GM19239 (cell line): ENCODE measurements around the gene CST8.
"Not testable (repeated sequence)": the region's sequence is repeated elsewhere in the genome, so short reads cannot be mapped to it uniquely, and the experiment has no call there.

Experiments used
- DNase-seq: peaks from one replicate; pipeline ENCODE4 v3.0.0; 2011; ENCODE audit warnings: low spot score; ENCODE audit not compliant: insufficient read length
- FAIRE-seq: peaks from 2 replicates; lab custom pipeline; 2011; peaks lifted over from hg19 to GRCh38; lab: Jason Lieb, UNC

Gene CST8

DNA sequence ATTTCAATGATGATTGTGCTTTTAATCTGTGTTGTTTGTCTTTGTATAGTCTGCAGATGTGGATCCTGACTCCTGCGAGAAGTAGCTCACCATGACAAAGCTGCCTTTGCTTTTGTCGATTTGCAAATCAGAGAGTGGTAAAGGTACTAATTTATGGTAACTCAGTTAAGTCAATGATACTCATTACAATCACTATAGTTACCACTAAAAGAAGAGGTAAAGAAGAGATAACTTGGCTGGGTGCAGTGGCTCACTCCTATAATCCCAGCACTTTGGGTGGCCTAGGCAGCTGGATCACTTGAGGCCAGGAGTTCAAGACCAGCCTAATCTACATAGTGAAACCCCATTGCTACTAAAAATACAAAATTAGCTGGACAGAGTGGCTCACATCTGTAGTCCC is 17.6 kb upstream of the CST8 start:
- DNase-seq: not testable (repeated sequence)

DNA sequence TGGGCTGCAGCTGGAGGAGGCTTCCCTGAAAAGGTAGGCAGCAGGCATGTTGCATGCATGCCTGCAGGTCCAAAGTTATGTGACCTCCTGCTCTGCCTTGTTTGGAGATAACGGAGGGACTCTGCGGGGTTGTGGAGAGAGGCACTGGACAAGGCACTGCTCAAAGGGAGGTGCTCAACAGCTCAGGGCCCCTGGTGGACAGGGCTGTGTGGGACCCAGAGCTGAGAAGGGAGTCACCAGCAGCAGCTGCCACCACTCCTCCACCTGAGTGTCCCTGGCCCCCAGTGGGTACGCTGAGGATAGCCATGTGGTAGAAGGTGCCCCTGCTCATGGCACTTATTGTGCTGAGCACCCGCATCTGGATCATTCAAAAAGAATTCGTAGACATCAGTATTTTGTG is 15.5 kb upstream of the CST8 start:
- DNase-seq (no peak), FAIRE-seq (no peak)

More for the DNA sequence above, 17.6 kb upstream of the CST8 start:
- FAIRE-seq: not testable (repeated sequence)

DNA sequence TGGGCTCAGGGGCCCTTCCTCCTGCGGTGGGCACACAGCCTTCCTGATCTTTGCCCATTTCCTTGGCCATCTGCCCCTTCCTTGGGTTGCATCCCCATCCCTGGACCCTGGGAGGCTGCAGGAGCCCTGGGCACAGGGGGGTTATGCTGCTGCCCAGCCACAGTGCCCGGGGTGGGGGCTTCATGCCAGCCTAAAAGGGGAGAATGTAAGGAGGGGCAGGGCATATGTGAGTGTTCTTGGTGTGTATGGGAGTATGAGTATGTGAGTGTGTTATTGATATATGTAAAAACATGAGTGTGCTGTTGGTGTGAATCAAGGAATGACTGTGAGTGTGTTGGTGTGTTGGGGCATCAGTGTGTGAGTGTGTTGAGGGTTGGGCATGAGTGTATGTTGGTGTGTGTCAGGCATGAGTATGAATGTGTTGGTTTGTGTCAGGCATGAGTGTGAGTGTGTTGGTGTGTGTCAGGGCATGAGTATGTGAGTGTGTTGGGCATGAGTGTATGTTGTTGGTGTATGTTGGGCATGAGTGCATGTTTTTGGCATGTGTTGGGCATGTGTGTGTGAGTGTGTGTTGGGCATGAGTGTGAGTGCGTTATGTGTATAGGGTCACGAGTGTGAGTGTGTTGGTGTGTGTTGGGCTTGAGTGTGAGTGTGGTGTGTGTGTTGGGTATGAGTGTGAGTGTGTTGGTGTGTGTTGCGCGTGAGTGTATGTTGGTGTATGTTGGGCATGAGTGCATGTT is 14.7 kb upstream of the CST8 start:
- DNase-seq: no peak
- FAIRE-seq: no peak

DNA sequence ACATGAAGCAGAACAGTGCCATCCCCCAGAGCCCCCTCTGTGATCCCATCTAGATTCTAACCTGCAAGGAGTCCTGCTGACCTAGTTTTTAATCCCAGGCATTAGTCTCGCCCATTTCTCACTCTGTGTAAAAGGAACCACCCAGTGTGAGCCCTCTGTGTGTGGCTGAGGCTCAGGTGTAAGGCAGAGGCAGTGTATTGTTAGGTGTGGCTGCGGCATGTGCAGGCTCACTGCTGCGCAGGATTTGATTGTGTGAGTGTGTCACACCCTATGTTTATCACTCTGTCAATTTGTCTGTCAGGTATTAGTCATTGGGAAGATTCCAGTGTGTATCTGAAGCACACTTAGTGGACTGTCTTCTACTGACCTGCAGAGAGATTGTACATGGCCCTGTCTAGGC is 13.7 kb upstream of the CST8 start:
- FAIRE-seq: no peak
- DNase-seq: no peak

DNA sequence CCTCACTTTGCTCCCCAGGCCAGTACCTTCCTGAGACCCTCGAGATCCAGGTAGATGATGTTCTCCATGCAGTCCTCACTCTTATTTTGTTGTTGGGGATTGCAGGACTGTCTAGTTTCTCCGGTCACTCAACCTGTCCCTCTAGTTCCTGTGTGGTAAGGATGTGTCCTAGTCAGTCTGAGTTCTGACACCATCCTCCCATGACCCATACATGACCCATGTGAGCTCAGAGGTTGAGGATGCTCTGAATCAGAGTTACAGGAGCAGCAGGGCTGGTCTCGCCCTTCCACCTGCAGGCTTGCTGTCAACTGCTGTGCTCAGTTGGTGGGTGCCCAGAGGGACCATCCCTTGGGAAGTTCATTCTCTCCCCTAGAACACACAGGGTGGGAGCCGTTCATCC is 11.9 kb upstream of the CST8 start:
- FAIRE-seq (no peak), DNase-seq (no peak)

DNA sequence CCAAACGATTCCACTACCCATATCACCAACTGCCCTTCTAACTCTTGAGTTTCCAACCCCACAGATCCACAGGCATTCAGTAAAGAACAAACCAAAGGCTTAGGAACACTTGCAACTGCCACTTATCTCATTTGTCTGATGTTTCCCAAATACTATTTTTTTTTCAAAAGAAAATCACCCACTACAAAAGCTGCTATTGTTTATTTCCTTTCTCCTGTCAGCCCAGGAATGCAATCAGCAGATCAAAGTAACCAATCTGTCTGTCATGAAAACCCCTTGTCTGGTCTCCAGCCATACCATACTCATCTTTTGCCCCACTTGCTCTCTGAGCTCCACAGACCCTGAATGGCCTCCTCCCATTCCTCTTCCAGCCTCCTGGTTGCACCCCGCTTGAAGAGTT is 8.8 kb upstream of the CST8 start:
- DNase-seq (no peak), FAIRE-seq (no peak)

DNA sequence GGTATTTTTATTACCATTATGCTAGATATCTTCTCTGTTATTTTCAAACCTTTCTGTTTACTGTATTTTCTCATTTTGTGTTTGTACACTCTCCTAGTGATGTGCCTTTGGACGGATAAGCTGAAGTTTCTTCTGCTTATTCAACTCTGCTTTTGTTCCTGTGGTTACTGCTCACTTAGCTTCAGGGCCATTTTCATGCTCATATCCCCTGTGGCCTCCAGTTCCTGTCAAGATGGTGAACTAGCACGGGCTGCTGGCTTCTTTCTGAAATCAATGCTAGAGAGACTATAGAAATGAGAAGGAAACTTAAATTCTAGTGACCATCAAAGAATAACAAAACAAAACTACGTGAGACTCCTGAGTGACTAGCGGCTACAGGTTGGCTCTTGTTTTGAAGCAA is 6.8 kb upstream of the CST8 start:
- DNase-seq (no peak), FAIRE-seq (no peak)

DNA sequence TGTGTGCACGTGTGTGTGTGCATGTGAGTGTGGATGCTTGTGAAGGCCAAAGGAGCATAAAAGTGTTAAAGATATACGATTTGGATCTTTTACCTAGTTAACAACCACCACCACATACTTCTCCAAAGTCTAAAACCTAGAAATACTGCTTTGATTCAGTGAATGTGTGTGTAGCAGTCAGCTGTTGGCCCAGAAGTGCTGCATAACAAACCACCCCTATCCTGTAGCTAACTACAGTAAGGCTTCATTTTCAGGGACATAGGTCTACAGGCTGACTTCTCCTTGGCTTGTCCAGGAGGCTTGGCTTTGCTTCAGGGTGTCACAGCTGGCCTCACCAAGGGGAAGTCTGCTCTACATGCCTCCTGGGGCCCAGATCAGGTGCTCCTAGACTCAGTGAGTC is 2.4 kb upstream of the CST8 start:
- FAIRE-seq (no peak), DNase-seq (no peak)

DNA sequence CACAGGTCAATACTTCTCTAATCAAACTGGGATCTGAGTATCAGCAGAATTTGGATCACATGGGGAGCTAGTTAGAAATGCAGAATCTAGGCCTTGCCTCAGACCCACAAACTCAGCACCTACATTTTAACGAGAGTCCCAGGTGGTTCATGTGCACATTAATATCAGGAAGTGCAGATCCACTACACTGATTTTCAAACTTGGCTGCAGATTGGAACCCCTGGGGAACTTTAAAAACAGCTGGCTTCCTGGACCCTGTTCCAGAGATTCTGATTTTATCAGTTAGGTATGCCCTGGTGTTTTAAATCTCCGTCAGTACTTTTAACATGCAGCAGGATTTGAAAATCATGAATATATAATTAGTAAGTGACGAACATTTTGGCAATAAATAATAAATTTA is 1.9 kb upstream of the CST8 start:
- DNase-seq (no peak), FAIRE-seq (no peak)

DNA sequence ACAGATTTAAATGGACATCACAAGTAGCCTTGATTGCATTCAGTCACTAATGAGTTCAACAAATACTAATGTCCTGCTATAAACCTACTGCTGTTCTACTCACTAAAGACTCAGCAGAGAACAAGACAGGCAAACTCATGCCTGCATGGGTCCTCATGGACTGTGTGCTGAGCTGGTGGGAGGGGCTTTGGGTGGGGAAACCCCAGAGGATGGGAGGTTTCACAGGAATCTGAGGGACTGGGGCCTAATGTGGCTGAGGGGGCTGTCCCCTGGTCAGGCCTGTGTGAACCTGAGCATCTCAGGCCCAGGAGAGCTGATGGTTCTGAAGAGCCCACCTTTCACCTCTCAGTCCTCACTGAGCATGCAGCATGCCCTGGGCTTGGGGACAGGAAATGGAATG is 1.4 kb downstream of the CST8 start:
- DNase-seq: no peak
- FAIRE-seq: no peak

DNA sequence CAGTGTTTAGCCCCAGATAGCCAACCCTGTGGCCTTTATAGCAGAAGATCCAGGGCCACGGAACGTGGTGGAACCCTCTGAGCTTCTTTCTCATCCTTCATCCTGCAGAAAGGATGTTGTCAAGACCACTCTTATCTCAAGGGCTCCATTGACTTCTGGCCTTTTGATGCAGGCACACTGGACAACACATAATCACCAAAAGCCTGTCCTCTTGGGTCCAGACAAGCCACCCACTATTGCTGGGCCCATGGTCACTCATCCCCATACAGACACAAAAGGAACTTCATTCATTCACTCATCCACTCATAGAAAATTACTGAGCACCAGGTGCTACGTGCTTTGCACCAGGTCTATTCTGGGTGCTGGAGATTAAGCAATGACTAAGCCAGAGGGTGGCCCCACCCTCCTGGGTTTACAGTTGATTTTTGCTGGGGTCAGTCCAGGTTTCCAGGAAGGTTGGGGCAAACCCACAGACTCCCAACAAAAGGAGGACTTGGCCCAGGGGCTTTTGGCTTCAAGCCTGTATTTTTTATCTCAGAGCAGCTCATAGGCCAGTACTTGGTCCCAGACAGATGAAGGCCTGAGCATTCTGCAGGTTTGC is 2.4 kb downstream of the CST8 start:
- DNase-seq (no peak), FAIRE-seq (no peak)

DNA sequence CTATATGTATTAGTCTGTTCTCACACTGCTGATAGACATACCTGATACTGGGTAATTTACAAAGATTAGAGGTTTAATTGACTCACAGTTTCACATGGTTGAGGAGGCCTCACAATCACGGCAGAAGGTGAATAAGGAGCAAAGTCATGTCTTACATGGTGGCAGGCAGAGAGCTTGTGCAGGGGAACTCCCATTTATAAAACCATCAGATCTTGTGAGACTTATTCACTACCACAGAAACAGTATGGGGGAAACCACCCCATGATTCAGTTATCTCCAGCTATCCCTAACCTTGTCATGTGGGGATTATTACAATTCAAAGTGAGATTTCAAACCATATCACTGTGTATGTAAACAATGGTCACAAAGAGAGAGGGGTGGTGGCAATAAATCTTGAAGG is 6.6 kb downstream of the CST8 start:
- no peak for FAIRE-seq
- no peak for DNase-seq

DNA sequence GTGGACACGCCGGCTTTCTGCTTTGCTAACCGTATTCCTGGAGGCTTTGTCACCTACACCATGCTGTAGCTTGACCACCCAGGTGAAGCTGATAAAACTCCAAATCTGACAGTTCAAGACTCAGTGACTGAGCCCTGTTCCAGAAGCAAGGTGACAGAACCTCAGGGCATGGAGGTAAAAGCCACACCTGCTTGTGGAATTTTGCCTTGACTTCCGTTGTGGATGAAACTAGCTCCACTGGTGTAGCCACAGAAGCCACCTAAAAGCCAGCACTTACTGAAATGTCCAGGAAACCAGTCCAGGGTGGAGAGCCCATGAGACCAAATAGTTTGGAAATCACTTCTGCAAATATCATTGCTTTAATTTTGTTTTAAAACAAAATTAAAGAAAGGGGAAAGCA is 11.0 kb downstream of the CST8 start:
- no peak for DNase-seq
- no peak for FAIRE-seq

DNA sequence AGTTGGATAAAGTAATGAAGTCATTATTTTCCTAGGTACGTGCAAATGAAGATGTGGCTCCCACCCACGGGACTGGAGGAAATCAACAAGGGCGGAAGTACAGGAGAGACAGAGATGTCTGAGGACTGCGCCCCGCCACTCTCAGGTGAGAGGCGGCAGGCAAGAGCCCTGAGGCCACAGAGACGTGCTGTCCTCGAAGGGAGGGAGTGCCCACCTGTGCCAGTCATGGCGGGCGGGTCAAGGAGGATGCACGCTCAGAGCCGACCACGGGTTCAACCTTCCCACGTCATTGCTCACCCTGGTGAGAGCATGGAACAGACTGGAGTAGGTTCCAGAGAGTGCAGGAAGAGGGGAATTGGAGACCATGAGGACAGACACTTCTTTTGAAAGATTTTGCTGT is 12.7 kb downstream of the CST8 start:
- no peak for DNase-seq
- no peak for FAIRE-seq

DNA sequence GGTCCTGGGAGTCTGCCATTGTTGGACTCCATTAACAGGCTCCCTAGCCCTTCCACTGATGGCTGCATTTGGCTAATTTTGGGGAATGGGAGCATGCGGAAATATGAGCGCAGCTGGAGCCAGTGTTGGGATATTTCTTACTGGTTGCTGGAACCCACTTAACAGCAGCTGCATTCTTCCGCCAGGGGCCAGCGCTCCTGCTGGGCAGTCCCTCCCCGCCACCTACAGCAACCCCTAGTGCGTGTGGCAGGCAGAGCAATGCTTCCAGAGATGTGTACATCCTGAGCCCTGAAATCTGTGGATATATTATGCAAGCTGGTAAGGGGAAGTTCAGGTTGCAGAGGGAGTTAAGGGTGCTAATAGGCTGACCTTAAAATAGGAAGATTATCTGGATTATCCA is 16.4 kb downstream of the CST8 start:
- no peak for DNase-seq
- no peak for FAIRE-seq

DNA sequence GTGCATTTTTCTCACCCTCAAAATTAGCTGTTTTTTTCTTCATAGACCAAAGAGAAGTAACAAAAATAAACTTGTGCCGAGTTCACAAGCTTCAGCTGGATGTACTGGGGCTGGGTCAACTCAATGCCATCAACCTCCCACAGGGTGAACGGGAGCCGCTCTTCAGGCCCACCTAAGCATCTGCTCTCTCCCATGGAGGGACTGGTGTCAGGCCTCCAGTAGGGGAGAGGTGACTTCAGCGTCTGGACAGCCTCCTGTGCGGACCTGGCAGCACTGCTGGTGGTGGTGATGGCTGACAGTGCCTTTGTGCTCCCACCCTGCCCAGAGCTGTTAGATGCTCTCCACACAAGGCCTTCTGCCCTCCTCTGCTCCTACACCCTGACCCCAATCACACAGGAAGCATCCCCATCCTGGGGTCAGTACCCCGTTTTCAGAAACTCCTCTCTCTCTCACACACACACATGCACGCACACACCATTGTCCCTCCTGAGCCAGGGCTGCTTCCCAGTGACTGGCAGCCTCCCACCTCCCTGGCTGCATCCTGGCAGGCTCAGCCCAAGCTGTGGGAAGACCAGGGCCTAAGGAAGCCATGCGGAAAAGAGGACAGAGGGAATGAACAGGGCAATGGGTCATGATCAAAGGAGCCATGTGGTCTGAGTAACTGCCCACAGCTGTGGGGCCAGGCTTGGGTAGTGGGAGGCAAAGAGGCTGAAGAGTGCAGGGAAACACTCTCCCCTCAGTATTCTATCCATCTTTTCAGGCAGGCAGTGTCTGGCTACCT is 17.7 kb downstream of the CST8 start:
- FAIRE-seq: no peak
- no peak for DNase-seq

DNA sequence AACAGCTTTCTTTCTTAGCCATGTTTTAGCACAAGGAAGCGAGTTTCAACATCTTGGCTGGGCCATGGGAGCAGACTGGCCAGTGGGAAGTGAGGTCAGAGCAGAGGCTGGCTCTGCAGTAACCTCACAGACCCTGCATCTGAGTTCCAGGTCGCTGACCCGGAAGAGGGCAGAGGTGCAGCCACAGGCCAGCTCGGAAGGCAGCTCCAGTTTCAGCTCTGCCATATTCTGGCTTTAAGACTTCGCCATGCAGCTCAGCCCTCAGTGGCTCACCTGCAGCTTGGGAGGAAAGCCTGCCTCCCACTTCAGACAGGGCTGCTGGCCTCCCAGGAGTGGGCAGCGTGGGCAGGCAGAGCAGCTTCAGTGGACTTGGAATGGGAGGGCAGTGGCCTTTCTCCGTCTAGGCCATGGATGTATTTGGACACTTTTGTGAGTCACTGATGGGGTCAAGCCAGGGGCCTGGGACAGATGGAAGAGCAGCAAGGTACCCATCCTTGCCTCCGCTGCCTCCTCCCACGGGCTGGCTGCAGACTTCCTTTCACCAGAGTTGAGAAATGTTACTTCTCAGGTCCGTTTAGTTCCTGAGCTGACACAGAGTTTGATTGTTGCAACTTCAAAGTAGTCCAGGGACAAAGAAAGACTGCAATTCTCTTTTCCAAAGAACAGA is 18.5 kb downstream of the CST8 start:
- no peak for DNase-seq
- no peak for FAIRE-seq

DNA sequence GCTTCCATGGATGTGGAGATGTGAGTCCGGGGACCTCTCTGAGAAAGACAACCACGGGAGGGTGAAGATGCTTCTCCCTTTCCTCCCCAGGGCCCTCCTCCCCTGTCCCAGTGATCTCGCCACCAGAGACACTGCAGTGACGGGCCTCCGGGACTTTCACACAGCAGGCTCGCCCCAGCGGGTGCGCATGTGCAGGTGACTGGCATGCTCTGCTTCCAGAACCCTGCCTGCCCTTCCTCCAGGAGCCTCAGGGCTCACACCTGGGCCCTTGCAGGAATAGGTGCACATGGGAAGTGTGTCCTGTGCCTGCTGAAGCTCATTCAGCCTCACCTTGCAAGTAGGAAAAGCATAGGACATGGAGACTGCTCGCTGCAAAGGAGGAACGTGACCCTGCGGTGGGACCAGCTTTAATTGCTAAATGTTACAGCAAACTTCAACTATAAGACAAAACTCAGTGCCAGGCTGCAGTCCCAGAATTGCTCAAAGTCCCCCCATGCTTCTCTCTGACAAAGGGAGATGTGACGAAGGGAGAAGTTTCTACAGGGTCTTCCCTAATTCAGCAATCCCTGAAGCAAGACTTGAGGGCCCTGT is 19.2 kb downstream of the CST8 start:
- DNase-seq (no peak), FAIRE-seq (no peak)

DNA sequence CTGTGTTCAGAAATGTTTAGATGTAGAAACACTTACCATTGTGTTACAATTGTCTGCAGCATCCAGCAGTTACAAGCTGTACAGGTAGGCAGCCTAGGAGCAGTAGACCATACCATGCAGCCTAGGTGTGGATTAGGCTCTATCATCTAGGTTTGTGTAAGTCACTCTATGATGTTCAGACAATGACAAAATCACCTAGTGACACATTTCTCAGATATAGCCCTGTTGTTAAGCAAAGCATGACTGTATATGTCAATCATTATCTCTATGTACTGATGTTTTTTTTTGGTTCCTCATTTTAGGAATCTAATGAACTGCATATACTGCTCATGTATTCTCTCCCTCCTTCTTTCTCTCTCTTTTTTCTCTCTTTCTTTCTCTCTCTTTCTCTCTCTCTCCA is 22.2 kb downstream of the CST8 start:
- FAIRE-seq (no peak), DNase-seq (no peak)

DNA sequence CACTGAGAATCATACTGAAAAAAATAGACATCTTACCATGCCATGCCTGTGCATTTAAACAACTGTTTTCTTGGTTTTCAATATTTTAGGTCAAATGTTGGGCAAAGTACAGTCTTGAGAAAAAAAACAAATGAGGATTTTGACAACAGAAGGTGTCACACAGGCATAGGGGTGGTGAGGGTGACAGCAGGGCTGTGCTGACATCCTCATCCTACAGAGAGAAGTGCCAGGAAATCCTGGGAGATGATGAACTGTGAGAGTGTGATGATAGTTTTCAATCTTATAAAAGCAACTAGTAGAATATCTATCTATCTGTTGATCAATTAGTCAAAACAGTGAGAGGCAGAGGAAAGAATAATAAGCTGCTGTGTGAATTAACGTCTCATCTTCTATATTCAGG is 23.9 kb downstream of the CST8 start:
- no peak for FAIRE-seq
- DNase-seq: no peak
